Measurements from ENCODE around the gene ACTR8. TPM values are rescaled to one million over a fixed set of nuclear protein-coding genes. Genes with fewer than 3 reads are reported as not detected.

The ACTR8 gene
- total and polyA plus RNA-seq, 2 of the 13 experiments (the other 11 are each of a cell fraction or from before 2014, with no cell fraction given) = 15.5 to 29.0 TPM

- POLR2A ChIA-PET = interaction anchor here (9.0 kb wide), 1 partner anchor 8 kb away, joined by 71 read pairs; no protein-coding TSS in a partner anchor
- ATAC-seq (no peak), FAIRE-seq (no peak), DNase-seq (ENCODE audit: low spot score) (no peak)
- Histone ChIP-seq H2AFZ (ENCODE audit: low read length) (no peak overlapping the region), H3K4me3 (replicated peaks in 1 of 3; ENCODE audit: insufficient read depth in 1 of 3, low read depth in 2 of 3, low read length in 3 of 3) (no peak overlapping the region), H3K9ac (ENCODE audit: insufficient read depth, low read depth, low read length) (no peak overlapping the region), H3K9me3 (ENCODE audit: low read length) (no peaks in the 10 kb centered on the region), H4K20me1 (ENCODE audit: insufficient read depth, low read length) (peaks cover 52% of the 10 kb centered on the region), H3K79me2 (ENCODE audit: insufficient read depth, low read length) (peaks cover 91% of the 10 kb centered on the region), H3K27me3 (ENCODE audit: control insufficient read depth in 1 of 2, insufficient read depth in 2 of 2, low read length in 2 of 2) (no peaks in the 10 kb centered on the region), H3K36me3 (replicated peaks in 1 of 2; ENCODE audit: control insufficient read depth in 1 of 2, insufficient read depth in 2 of 2, low read length in 2 of 2) (peaks cover 46 to 75% of the 10 kb centered on the region in 2 experiments), H3K4me1 (ENCODE audit: insufficient read depth, low read length) (peaks cover 87% of the 10 kb centered on the region), H3K27ac (ENCODE audit: extremely low read length, insufficient read depth, low read length) (no peak overlapping the region), H3K4me2 (ENCODE audit: low read depth, low read length) (no peak overlapping the region)
- in situ Hi-C loops (cut with HindIII; ENCODE audit: extremely low pct_ligation_motif_present, low pct_unique_long_range_greater_than_20kb) = no loop called here
- intact Hi-C loops (cut with micrococcal nuclease; ENCODE audit: unreplicated experiment) = no loop called here
- TF ChIP-seq ZNF460 (CRISPR knock-in tag; IDR thresholded peaks at IDR 0.05; ENCODE audit: borderline replicate concordance) (no peak), FOXO4 (CRISPR knock-in tag; conservative IDR thresholded peaks at IDR 0.05) (0 out of 2 replicates have a peak, but pooled peaks have one; percentile 9)
- WGBS (ENCODE audit: low lambda C conversion rate) = 93% methylated on average over 6 of the region's 6 CpGs
- CTCF ChIA-PET (ENCODE audit: low intra/inter-chr PET ratio, low total read pairs) = no interaction called here
- BruUV-seq (replicated peaks) = no TSS peak
Observed at GRCh38 chr3:53834429-53835095, 47.4 kb downstream of the ACTR8 start.

GRCh38 chr3:53833700-53834099 lies 48.3 kb downstream of the ACTR8 start:
- Histone ChIP-seq H4K20me1 (ENCODE audit: insufficient read depth, low read length) (peaks cover 55% of the 10 kb centered on the region), H3K9ac (ENCODE audit: insufficient read depth, low read depth, low read length) (no peak overlapping the region), H3K9me3 (ENCODE audit: low read length) (no peaks in the 10 kb centered on the region), H3K79me2 (ENCODE audit: insufficient read depth, low read length) (peaks cover 91% of the 10 kb centered on the region), H3K36me3 (replicated peaks in 1 of 2; ENCODE audit: control insufficient read depth in 1 of 2, insufficient read depth in 2 of 2, low read length in 2 of 2) (peaks cover 43 to 74% of the 10 kb centered on the region in 2 experiments), H3K27ac (ENCODE audit: extremely low read length, insufficient read depth, low read length) (no peak overlapping the region), H3K4me2 (ENCODE audit: low read depth, low read length) (no peak overlapping the region), H3K27me3 (ENCODE audit: control insufficient read depth in 1 of 2, insufficient read depth in 2 of 2, low read length in 2 of 2) (no peaks in the 10 kb centered on the region), H2AFZ (ENCODE audit: low read length) (no peak overlapping the region), H3K4me1 (ENCODE audit: insufficient read depth, low read length) (peaks cover 87% of the 10 kb centered on the region), H3K4me3 (replicated peaks in 1 of 3; ENCODE audit: insufficient read depth in 1 of 3, low read depth in 2 of 3, low read length in 3 of 3) (no peak overlapping the region)
- intact Hi-C loops (cut with micrococcal nuclease; ENCODE audit: unreplicated experiment) (no loop called here), in situ Hi-C loops (cut with HindIII; ENCODE audit: extremely low pct_ligation_motif_present, low pct_unique_long_range_greater_than_20kb) (no loop called here)
- 92% methylated on average over 5 of the region's 5 CpGs for WGBS (ENCODE audit: low lambda C conversion rate)
- no peak for TF ChIP-seq ZBTB37 (CRISPR knock-in tag; IDR thresholded peaks at IDR 0.05)
- TF ChIP-seq KDM6A (CRISPR knock-in tag; IDR thresholded peaks at IDR 0.05; ENCODE audit: low read depth) = no peak
- no peak for TF ChIP-seq NONO (IDR thresholded peaks at IDR 0.05)
- TF ChIP-seq NONO (CRISPR knock-in tag; conservative IDR thresholded peaks at IDR 0.05) = 0 out of 2 replicates have a peak, but pooled peaks have one; percentile 14
- TF ChIP-seq RNF2 (conservative IDR thresholded peaks at IDR 0.05; ENCODE audit: low read depth) = no peak
- peak; percentile 38; the same call in 1 of the 2 replicates for TF ChIP-seq ZNF687 (CRISPR knock-in tag; IDR thresholded peaks at IDR 0.05)
- TF ChIP-seq ISX (CRISPR knock-in tag; conservative IDR thresholded peaks at IDR 0.05) = no peak
- FAIRE-seq = no peak
- POLR2A ChIA-PET = interaction anchor here (9.0 kb wide), 1 partner anchor 9 kb away, joined by 71 read pairs; no protein-coding TSS in a partner anchor
- no peak for DNase-seq (ENCODE audit: low spot score)
- no peak; the same call in 2 of the 3 replicates for ATAC-seq
- CTCF ChIA-PET (ENCODE audit: low intra/inter-chr PET ratio, low total read pairs) = no interaction called here
- no TSS peak for BruUV-seq (replicated peaks)

All from HepG2 (cell line).